ENCODE results near the gene MKRN1. TPM values are rescaled to one million over a fixed set of nuclear protein-coding genes. Genes with fewer than 3 reads are reported as not detected.
A peak's percentile ranks its signal among the peaks of the same experiment; 100 is the strongest.
"Not testable (repeated sequence)": the region's sequence is repeated elsewhere in the genome, so short reads cannot be mapped to it uniquely, and the experiment has no call there.

The MKRN1 gene
- total and polyA plus RNA-seq, 4 donors, result 18.7 to 103 (median 29.2) TPM

DNA sequence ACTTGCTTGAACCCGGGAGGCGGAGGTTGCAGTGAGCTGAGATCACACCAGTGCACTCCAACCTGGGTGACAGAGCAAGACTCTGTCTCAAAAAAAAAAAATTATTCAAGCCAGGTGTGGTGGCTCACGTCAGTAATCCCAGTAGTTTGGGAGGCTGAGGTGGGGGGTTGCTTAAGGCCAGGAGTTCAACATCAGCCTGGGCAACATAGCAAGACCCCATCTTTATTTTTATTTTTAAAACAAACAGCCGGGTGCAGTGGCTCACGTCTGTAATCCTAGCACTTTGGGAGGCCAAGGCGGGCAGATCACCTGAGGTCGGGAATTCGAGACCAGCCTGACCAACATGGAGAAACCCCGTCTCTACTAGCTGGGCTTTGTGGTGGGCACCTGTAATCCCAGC lies 63.5 kb downstream of the MKRN1 start:
- not testable (repeated sequence) for H3K36me3 ChIP-seq (ENCODE audit: control insufficient read depth in 4 of 4, insufficient read depth in 3 of 4, low read depth in 1 of 4, low read length in 3 of 4); H3K9me3 ChIP-seq (ENCODE audit: control insufficient read depth in 4 of 4, low read length in 3 of 4); H3K4me3 ChIP-seq (ENCODE audit: low read depth in 1 of 3, low read length in 3 of 3); DNase-seq (ENCODE audit: low spot score); H3K4me1 ChIP-seq (ENCODE audit: control insufficient read depth in 4 of 4, insufficient read depth in 4 of 4, low read length in 3 of 4); H3K9ac ChIP-seq (ENCODE audit: low read depth in 1 of 2, low read length in 2 of 2); H3K27ac ChIP-seq (ENCODE audit: low read depth in 1 of 2, low read length in 2 of 2); H3K27me3 ChIP-seq (ENCODE audit: control insufficient read depth in 4 of 4, insufficient read depth in 4 of 4, low read length in 3 of 4)
- 96% methylated on average over 9 of the region's 9 CpGs for WGBS

DNA sequence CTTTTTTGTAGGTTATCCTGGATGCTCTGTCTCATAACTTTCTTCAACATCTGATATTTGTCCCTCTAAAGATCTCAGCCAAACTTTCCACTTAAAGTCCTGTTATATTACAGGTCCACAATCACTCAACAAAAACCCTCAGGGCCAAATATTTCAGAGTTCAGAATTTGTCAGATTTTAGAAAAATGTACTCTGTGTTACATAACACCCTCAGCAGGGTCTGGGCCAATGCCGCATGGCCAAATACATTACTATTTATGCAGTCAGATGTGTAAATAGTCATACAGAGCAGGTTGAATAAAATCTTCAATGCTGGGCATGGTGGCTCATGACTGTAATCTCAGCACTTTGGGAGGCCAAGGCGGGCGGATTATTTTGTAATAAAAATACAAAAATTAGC lies 63.9 kb downstream of the MKRN1 start:
- no peaks in the 10 kb centered on the region for H3K36me3 ChIP-seq (ENCODE audit: control insufficient read depth in 4 of 4, insufficient read depth in 3 of 4, low read depth in 1 of 4, low read length in 3 of 4)
- H3K27ac ChIP-seq (ENCODE audit: low read depth in 1 of 2, low read length in 2 of 2), result no peak overlapping the region
- no peaks in the 10 kb centered on the region for H3K4me1 ChIP-seq (ENCODE audit: control insufficient read depth in 4 of 4, insufficient read depth in 4 of 4, low read length in 3 of 4)
- H3K4me3 ChIP-seq (ENCODE audit: low read depth in 1 of 3, low read length in 3 of 3), result no peak overlapping the region
- WGBS, result 97% methylated on average over 3 of the region's 3 CpGs
- H3K9me3 ChIP-seq (ENCODE audit: control insufficient read depth in 4 of 4, low read length in 3 of 4), result no peaks in the 10 kb centered on the region
- no peak overlapping the region for H3K9ac ChIP-seq (ENCODE audit: low read depth in 1 of 2, low read length in 2 of 2)
- DNase-seq (ENCODE audit: low spot score), result no peak
- TF ChIP-seq HNF4G (IDR thresholded peaks at IDR 0.05) (no peak), HNF4A (conservative IDR thresholded peaks at IDR 0.05) (no peak), FOXA1 (IDR thresholded peaks at IDR 0.05) (no peak), SP1 (IDR thresholded peaks at IDR 0.05) (no peak), RXRA (IDR thresholded peaks at IDR 0.05) (no peak), RAD21 (IDR thresholded peaks at IDR 0.05) (no peak), NR2F2 (IDR thresholded peaks at IDR 0.05) (no peak)
- TF ChIP-seq, protein P1, sequence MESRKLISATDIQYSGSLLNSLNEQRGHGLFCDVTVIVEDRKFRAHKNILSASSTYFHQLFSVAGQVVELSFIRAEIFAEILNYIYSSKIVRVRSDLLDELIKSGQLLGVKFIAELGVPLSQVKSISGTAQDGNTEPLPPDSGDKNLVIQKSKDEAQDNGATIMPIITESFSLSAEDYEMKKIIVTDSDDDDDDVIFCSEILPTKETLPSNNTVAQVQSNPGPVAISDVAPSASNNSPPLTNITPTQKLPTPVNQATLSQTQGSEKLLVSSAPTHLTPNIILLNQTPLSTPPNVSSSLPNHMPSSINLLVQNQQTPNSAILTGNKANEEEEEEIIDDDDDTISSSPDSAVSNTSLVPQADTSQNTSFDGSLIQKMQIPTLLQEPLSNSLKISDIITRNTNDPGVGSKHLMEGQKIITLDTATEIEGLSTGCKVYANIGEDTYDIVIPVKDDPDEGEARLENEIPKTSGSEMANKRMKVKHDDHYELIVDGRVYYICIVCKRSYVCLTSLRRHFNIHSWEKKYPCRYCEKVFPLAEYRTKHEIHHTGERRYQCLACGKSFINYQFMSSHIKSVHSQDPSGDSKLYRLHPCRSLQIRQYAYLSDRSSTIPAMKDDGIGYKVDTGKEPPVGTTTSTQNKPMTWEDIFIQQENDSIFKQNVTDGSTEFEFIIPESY (IDR thresholded peaks at IDR 0.05), result no peak
- TF ChIP-seq, protein P2, sequence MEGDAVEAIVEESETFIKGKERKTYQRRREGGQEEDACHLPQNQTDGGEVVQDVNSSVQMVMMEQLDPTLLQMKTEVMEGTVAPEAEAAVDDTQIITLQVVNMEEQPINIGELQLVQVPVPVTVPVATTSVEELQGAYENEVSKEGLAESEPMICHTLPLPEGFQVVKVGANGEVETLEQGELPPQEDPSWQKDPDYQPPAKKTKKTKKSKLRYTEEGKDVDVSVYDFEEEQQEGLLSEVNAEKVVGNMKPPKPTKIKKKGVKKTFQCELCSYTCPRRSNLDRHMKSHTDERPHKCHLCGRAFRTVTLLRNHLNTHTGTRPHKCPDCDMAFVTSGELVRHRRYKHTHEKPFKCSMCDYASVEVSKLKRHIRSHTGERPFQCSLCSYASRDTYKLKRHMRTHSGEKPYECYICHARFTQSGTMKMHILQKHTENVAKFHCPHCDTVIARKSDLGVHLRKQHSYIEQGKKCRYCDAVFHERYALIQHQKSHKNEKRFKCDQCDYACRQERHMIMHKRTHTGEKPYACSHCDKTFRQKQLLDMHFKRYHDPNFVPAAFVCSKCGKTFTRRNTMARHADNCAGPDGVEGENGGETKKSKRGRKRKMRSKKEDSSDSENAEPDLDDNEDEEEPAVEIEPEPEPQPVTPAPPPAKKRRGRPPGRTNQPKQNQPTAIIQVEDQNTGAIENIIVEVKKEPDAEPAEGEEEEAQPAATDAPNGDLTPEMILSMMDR (IDR thresholded peaks at IDR 0.05; ENCODE audit: low read depth, low read length, missing input control), result no peak
- TF ChIP-seq, protein P3, sequence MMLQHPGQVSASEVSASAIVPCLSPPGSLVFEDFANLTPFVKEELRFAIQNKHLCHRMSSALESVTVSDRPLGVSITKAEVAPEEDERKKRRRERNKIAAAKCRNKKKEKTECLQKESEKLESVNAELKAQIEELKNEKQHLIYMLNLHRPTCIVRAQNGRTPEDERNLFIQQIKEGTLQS (IDR thresholded peaks at IDR 0.05), result no peak
- H3K27me3 ChIP-seq (ENCODE audit: control insufficient read depth in 4 of 4, insufficient read depth in 4 of 4, low read length in 3 of 4), result no peaks in the 10 kb centered on the region

DNA sequence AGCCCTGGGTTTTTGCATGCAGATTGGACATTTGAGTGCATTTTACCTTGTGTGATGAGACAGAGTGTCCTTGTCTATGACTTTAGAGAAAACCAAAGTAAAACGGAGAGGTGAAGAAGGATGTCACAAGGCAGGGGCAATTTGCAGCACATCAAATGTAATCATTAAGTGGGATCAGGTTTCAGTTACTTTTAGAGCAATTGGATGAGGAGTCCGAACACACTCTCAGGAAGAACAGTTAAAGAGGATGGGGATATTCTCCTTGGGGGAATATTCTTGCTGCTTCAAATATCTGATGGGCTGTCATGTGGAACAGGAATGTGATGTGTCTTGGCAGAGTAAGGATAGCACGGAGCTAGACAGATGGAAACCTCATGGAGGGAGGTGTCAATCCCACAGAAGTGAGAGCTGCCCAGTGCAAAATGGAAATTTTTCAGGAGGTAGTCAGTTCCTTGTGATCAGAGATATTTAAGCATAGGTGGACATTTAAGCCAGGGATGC lies 74.7 kb downstream of the MKRN1 start:
- Histone ChIP-seq H3K27ac (ENCODE audit: low read depth in 1 of 2, low read length in 2 of 2) (no peak overlapping the region), H3K9ac (ENCODE audit: low read depth in 1 of 2, low read length in 2 of 2) (no peak overlapping the region), H3K4me1 (ENCODE audit: control insufficient read depth in 4 of 4, insufficient read depth in 4 of 4, low read length in 3 of 4) (peaks cover 0 to 9% (median 6%) of the 10 kb centered on the region in 4 donors), H3K9me3 (ENCODE audit: control insufficient read depth in 4 of 4, low read length in 3 of 4) (no peaks in the 10 kb centered on the region), H3K36me3 (ENCODE audit: control insufficient read depth in 4 of 4, insufficient read depth in 3 of 4, low read depth in 1 of 4, low read length in 3 of 4) (no peaks in the 10 kb centered on the region), H3K27me3 (ENCODE audit: control insufficient read depth in 4 of 4, insufficient read depth in 4 of 4, low read length in 3 of 4) (no peaks in the 10 kb centered on the region), H3K4me3 (ENCODE audit: low read depth in 1 of 3, low read length in 3 of 3) (peak overlapping the region in 1 of 3 donors; percentile 95)
- TF ChIP-seq, protein P1 (IDR thresholded peaks at IDR 0.05), result no peak
- TF ChIP-seq FOXA1 (IDR thresholded peaks at IDR 0.05), result no peak
- TF ChIP-seq TAF1 (conservative IDR thresholded peaks at IDR 0.05), result no peak
- no peak for TF ChIP-seq HNF4G (IDR thresholded peaks at IDR 0.05)
- no peak for TF ChIP-seq FOXA2 (IDR thresholded peaks at IDR 0.05)
- no peak for TF ChIP-seq SP1 (IDR thresholded peaks at IDR 0.05)
- TF ChIP-seq, protein P4, sequence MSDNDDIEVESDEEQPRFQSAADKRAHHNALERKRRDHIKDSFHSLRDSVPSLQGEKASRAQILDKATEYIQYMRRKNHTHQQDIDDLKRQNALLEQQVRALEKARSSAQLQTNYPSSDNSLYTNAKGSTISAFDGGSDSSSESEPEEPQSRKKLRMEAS (IDR thresholded peaks at IDR 0.05), result no peak
- no peak for TF ChIP-seq HNF4A (conservative IDR thresholded peaks at IDR 0.05)
- TF ChIP-seq EGR1 (IDR thresholded peaks at IDR 0.05; ENCODE audit: low read depth in 2 of 2), result no peak
- no peak for TF ChIP-seq NR2F2 (IDR thresholded peaks at IDR 0.05)
- no peak for DNase-seq (ENCODE audit: low spot score)
- WGBS, result 72% methylated on average over 3 of the region's 3 CpGs

All from liver (tissue), 9 donors.